Measurements from ENCODE around the gene ZNF862. TPM values are rescaled to one million over a fixed set of nuclear protein-coding genes. Genes with fewer than 3 reads are reported as not detected.
A peak's percentile ranks its signal among the peaks of the same experiment; 100 is the strongest.
"Not testable (repeated sequence)": the region's sequence is repeated elsewhere in the genome, so short reads cannot be mapped to it uniquely, and the experiment has no call there.

The ZNF862 gene
- total RNA-seq, 1 experiment from 2014 or later, result 1.8 TPM

GRCh38 chr7:149884541-149884940 is 46.4 kb downstream of the ZNF862 start:
- in situ Hi-C loops (cut with HindIII; ENCODE audit: low sequenced_read_pairs), result no loop called here
- no peak for DNase-seq (ENCODE audit: low spot score)

DNA sequence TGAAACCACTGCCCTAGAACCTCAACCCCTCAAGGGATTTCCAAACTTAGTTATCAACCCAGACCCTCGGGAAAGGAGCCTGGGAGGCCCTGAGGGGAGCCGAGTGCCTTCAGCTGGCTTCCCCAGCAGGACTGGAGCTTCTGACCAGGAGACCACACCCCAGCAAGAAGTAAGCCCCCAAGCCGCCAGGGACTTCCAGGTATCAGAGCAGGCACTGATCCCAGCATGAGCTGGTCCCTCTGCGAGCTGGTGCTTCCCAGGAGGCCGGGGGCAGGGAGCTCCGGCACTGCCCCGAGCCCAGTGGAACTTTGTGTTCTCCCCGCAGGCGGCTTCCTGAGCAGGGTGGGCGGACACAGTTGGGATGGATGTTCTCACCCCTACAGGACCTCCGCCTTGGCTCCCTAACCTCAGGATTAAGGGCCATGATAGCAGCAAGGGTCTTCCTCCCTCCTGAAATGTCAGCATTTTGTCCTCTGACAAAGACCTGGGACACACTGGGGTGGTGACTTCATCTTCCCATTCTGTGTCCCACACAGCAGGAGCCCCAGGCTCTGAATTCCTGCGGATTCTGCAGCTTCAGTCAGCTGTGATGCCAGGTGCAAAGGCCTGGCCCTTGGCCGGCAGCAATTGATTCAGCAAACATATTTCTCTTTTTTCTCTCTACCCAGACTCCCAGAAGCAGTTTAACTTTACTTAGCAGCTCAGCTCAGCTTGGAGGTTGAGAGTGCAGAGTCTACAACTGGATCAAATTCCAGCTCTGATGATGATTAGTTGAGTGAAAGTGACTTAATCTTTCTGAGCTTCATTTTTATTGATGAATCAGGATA is 47.2 kb downstream of the ZNF862 start:
- in situ Hi-C loops (cut with HindIII; ENCODE audit: low sequenced_read_pairs), result no loop called here
- DNase-seq (ENCODE audit: low spot score), result peak; percentile 58

DNA sequence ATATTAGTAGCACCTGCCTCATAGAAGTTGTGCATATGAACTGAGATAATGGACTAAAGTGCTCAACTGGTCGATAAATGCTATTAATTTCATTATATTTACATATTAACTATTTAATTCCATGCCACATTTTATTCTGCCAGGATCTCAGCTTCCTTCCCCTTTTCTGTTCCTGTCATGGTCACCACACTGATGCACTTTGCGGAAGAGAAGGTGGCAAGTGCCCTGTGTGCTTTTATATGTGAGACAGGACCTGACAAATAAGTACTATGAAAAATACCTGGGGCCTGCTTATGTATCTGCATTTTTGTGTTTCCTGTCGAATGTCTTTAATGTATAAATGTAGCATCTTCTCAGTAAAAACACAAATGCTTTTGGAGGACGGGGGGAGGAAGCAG is 47.8 kb downstream of the ZNF862 start:
- no peak for DNase-seq (ENCODE audit: low spot score)
- in situ Hi-C loops (cut with HindIII; ENCODE audit: low sequenced_read_pairs), result no loop called here

- peak; percentile 59 for DNase-seq (ENCODE audit: low spot score)
- in situ Hi-C loops (cut with HindIII; ENCODE audit: low sequenced_read_pairs), result no loop called here
Observed at GRCh38 chr7:149887311-149887710, 49.1 kb downstream of the ZNF862 start.

GRCh38 chr7:149890715-149891114 is 52.5 kb downstream of the ZNF862 start:
- in situ Hi-C loops (cut with HindIII; ENCODE audit: low sequenced_read_pairs); DNase-seq (ENCODE audit: low spot score): not testable (repeated sequence)

DNA sequence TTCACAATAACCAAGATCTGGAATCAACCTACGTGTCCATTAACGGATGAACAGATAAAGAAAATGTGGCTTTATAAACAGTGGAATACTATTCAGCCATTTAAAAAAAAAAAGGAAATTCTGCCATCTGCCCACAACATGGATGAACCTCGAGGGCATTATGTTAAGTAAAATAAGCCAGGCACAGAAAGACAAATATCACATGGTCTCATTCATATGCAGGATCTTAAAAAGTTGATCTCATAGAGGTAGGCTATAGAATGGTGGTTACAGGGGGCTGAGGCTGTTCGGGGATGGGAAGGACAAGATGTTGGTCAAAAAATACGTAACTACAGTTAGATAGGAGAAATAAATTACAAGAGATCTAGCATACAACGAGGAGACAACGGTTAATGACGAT is 56.8 kb downstream of the ZNF862 start:
- DNase-seq (ENCODE audit: low spot score); in situ Hi-C loops (cut with HindIII; ENCODE audit: low sequenced_read_pairs): not testable (repeated sequence)

- in situ Hi-C loops (cut with HindIII; ENCODE audit: low sequenced_read_pairs), result not testable (repeated sequence)
- peak; percentile 21 for DNase-seq (ENCODE audit: low spot score)
Observed at GRCh38 chr7:149907776-149908376, 69.7 kb downstream of the ZNF862 start.

- not testable (repeated sequence) for DNase-seq (ENCODE audit: low spot score)
Observed at GRCh38 chr7:149910219-149910618, 72.0 kb downstream of the ZNF862 start.

DNA sequence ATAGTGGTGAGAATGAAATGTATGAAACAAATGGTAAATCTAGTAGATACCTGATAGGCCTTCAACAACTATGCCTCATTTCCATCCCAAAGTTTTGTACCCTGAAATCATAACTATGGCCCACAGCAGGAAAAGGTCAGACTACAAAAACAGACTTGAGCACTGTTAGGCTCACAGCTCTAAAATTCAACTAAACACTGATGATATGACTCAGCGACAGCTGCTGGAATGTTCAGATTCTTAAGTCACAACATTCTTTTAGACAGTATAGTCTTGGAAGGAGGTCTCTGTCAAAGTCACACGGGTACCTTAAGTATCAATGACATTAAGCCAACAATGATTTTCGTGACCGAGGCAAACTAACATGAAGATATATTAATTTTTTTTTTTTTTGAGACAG is 74.0 kb downstream of the ZNF862 start:
- DNase-seq (ENCODE audit: low spot score); in situ Hi-C loops (cut with HindIII; ENCODE audit: low sequenced_read_pairs): not testable (repeated sequence)

More at GRCh38 chr7:149910219-149910618, 72.0 kb downstream of the ZNF862 start:
- in situ Hi-C loops (cut with HindIII; ENCODE audit: low sequenced_read_pairs), result not testable (repeated sequence)

Other genes with a start within 250 kb of the ZNF862 start
- gene ZNF467, start 64.8 kb upstream of the ZNF862 start, total RNA-seq (2014; rRNA removed; shearing (Covaris generic)), result 7.9 and 9.8 TPM in 2 replicates
- gene ATP6V0E2, start 35.6 kb downstream of the ZNF862 start, total RNA-seq (2014; rRNA removed; shearing (Covaris generic)), result 35.1 and 73.1 TPM in 2 replicates

Data from G401 (cell line).